Measurements from ENCODE around the gene SPPL2B.

The SPPL2B gene

DNA sequence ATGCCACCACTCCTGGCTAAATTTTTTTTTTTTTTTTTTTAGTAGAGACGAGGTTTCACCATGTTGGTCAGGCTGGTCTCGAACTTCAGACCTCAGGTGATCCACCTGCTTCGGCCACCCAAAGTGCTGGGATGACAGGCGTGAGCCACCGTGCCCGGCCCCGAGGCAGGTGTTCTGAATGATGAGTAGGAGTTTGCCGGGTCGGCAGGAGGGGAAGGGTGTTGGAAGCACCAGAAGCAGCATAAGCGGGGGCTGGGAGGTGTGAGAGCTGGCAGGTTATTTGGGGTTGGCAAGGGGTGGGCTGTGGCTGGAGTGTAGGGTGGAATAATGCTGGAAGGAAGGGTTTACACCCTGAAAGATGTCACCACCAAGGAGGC is 1.8 kb downstream of the SPPL2B start:
- TF ChIP-seq, protein P1, sequence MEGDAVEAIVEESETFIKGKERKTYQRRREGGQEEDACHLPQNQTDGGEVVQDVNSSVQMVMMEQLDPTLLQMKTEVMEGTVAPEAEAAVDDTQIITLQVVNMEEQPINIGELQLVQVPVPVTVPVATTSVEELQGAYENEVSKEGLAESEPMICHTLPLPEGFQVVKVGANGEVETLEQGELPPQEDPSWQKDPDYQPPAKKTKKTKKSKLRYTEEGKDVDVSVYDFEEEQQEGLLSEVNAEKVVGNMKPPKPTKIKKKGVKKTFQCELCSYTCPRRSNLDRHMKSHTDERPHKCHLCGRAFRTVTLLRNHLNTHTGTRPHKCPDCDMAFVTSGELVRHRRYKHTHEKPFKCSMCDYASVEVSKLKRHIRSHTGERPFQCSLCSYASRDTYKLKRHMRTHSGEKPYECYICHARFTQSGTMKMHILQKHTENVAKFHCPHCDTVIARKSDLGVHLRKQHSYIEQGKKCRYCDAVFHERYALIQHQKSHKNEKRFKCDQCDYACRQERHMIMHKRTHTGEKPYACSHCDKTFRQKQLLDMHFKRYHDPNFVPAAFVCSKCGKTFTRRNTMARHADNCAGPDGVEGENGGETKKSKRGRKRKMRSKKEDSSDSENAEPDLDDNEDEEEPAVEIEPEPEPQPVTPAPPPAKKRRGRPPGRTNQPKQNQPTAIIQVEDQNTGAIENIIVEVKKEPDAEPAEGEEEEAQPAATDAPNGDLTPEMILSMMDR (IDR thresholded peaks at IDR 0.05; ENCODE audit: insufficient read depth, low read length, missing control alignments), result no peak
- DNase-seq (ENCODE audit: low read depth, low spot score), result no peak
- H3K4me3 ChIP-seq (ENCODE audit: low read depth, low read length), result no peak overlapping the region
- CTCF ChIA-PET, result interaction anchor here (0.9 to 1.2 kb wide), 2 partner anchors 14 to 281 kb away, joined by 3 to 5 read pairs; no protein-coding TSS in a partner anchor
- POLR2A ChIA-PET, result interaction anchor here (0.6 kb wide), 1 partner anchor 1245 kb away, joined by 3 read pairs; no protein-coding TSS in a partner anchor

DNA sequence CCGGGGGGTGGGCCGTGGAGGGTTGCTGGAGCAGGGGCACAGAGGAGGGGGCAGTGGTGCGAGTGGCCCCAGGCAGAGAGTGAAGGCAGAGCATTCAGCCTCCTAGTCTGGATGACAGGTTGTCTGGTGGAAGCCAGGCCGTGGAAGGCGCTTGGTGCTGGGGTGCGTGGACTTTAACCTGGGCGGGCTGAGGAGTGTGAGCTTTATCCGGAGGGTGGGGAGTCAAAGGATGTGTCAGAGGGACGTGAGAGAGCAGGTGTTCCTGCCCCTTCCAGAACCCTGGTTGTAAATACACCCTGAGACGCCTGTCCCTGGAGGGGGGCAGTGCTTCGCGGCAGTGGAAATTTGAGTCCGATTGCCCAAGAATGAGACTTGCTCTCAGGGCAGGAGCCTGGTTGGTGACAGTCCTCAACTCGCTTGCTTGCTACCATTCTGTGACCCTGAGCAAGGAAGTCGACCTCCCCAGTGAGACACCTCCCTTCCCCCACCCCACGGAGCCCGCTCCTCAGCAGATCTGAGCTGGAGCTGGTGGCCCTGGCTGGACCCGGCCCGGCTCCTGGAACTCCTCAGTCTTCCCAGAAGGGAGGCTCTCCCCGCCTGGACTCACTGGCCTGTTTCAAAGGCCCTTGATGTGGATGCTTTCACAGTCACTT is 2.3 kb downstream of the SPPL2B start:
- CTCF ChIA-PET, result interaction anchor here (1.2 kb wide), 1 partner anchor 14 kb away, joined by 5 read pairs; no protein-coding TSS in a partner anchor

DNA sequence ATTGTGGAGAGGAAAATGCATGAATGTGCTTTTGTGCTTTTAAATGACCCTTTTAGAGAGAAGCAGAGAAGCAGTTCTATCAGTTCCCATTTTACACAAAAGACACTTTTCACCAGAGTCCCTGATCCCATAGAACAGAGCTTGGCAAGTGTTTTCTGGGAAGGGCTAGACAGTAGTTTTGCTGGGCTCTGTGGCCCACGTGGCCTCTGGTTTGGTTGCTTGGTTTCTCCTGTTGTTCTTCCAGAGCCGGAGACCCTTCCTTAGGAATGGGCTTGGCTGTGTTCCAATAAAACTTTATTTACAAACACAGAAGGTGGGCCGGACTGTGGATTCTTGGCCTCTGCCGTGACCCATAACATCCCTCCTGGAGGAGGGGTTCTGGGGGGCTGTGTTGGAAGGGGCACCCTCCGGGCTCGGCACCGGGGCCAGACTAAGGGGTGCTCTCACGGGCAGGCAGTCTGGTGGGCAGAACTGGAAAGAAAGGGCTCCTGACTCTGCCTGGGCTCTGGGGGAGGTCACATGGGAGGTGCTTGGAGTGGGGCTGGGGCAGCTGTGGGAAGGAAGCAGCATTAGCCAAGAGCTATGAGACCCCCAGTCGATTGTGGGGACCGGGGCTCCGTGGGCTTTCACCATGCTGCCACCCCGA is 3.2 kb downstream of the SPPL2B start:
- ChIA-PET POLR2A (interaction anchor here (0.5 kb wide), 1 partner anchor 96 kb away, joined by 3 read pairs; the partner anchor contains the start of gene PLEKHJ1), CTCF (interaction anchor here (0.8 to 1.1 kb wide), 2 partner anchors 58 to 61 kb away, joined by 3 read pairs; no protein-coding TSS in a partner anchor)
- no peak for DNase-seq (ENCODE audit: low read depth, low spot score)
- TF ChIP-seq, protein P1 (IDR thresholded peaks at IDR 0.05; ENCODE audit: insufficient read depth, low read length, missing control alignments), result no peak
- no peak overlapping the region for H3K4me3 ChIP-seq (ENCODE audit: low read depth, low read length)

More for the DNA sequence above, 2.3 kb downstream of the SPPL2B start:
- no peak overlapping the region for H3K4me3 ChIP-seq (ENCODE audit: low read depth, low read length)
- TF ChIP-seq, protein P1 (IDR thresholded peaks at IDR 0.05; ENCODE audit: insufficient read depth, low read length, missing control alignments), result no peak
- POLR2A ChIA-PET, result no interaction called here
- no peak for DNase-seq (ENCODE audit: low read depth, low spot score)

DNA sequence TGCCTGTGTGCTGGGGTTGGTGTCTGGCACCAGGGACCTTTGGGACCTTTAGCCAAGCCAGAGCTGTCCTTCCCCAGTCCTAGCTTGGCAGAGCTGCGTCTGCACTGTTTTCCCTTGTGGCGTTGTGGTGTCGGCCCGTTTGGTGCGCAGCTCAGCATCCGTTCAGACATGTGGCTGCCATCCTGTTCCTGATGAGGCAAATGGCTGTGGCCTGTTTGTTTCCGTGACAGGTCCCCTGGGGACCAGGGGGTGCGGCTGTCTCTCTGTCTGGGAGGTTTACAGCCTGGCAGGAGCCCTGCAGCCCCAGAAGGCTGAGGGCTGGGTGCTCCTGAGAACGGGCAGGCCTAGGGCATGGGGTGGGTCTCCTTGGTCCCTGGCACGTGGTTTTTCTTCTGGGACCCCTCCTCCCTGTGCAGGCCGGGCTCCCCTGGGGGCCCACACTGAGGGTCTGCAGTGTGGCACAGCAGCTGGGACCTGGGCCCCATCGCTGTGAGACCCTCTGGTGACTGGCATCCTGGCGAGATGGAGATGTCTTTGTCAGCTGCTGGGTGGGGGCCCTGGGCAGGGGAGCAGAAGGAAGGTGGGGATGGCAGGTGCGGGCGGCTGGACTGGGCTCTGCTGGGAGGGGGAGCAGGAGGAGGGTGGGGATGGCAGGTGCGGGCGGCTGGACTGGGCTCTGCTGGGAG is 4.0 kb downstream of the SPPL2B start:
- ChIA-PET CTCF (interaction anchor here (0.8 to 1.1 kb wide), 2 partner anchors 58 to 60 kb away, joined by 3 read pairs; no protein-coding TSS in a partner anchor), POLR2A (no interaction called here)
- TF ChIP-seq, protein P1 (IDR thresholded peaks at IDR 0.05; ENCODE audit: insufficient read depth, low read length, missing control alignments), result no peak
- DNase-seq (ENCODE audit: low read depth, low spot score), result no peak
- H3K4me3 ChIP-seq (ENCODE audit: low read depth, low read length), result no peak overlapping the region

DNA sequence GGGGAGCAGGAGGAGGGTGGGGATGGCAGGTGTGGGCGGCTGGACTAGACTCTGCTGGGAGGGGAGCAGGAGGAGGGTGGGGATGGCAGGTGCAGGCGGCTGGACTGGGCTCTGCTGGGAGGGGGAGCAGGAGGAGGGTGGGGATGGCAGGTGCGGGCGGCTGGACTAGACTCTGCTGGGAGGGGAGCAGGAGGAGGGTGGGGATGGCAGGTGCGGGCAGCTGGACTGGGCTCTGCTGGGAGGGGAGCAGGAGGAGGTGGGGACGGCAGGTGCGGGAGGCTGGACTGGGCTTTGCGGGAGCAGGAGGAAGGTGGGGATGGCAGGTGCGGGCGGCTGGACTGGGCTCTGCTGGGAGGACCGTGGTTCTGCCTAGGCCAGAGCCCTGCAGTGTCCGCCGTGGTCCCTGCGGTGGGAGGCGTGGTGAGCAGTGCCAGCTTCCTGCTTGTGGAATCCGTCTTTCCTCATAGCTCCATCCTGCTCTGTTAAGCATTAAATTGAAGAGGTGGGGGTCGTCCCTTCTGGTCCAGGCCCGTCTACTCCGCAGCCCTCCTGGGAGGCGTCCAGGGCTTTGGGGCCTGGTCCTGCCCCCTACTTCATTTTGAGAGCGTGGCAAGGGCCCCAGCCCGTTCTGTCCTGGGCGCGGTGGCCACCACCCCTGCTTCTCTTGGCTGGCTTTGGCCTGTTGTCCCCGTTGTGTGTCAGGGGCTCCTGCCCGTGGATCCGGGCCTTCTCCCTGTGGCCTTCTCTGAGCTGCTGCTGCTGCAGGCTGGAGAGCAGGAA is 4.7 kb downstream of the SPPL2B start:
- ChIA-PET CTCF (no interaction called here), POLR2A (no interaction called here)
- TF ChIP-seq, protein P1 (IDR thresholded peaks at IDR 0.05; ENCODE audit: insufficient read depth, low read length, missing control alignments), result no peak
- no peak overlapping the region for H3K4me3 ChIP-seq (ENCODE audit: low read depth, low read length)
- DNase-seq (ENCODE audit: low read depth, low spot score), result no peak
